ENCODE results near the gene GTF2H1.
"Not testable (repeated sequence)": the region's sequence is repeated elsewhere in the genome, so short reads cannot be mapped to it uniquely, and the experiment has no call there.

Gene GTF2H1

DNA sequence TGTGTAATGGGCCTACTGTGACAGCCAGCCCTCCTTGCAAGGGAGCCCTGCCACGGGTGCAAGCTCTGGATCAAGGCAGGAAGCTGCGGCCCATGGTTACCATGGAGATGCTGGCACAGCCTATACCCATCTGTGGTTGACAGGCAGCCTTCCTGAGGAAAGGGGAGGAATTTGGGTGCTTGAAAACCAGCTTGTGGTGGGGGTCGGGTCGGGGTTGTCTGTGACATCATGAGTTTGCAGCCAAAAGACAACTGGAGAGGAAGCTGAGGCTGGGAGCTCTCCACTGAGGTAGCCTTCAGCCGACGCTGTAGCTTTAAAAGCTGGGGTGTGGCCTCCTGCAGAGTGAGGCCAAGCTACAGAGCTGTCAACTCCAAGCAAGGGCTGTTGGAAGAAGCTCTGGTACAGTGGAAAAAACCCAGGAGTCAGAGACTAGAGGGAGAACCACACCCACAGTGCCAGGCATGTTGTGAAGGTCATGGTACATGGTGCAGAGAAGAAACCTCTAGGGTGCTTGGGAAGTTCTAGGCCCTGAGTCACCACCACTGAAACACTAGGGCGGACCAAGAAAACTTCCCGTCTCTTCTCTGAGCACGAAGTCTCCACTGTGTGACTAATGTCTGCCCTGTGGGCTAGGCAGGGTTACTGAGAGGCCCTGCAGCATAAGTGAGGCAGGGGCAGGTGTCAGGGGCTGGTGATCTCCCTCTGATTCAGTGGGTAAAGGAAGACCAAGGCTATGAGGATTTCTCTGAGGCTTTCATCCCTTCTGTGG is 61.2 kb downstream of the GTF2H1 start:
- peak; percentile 70 for DNase-seq

DNA sequence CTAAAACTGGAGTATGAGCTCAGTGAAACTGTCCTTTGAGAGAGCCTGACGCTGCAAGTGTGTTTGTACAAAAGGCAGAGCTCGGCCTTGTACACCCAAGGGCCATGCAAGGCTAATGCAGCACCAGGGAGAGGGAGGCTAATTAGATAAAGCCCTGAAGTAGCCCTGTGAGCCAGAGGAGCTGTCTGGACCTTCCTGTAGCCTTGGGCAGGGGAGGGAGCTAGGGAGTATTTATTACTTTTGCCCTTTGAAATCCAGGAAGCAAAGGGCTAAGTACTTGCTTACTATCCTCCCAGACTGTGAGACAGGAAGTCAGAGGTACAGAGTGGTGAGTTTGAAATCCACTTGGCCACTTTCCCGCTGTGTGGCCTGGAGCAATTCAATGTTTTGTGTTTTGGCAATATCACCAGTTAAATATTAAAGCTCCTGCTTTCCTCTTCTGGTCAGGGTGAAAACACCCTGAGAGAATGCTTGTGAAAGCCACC is 61.8 kb downstream of the GTF2H1 start:
- DNase-seq: peak; percentile 53

DNA sequence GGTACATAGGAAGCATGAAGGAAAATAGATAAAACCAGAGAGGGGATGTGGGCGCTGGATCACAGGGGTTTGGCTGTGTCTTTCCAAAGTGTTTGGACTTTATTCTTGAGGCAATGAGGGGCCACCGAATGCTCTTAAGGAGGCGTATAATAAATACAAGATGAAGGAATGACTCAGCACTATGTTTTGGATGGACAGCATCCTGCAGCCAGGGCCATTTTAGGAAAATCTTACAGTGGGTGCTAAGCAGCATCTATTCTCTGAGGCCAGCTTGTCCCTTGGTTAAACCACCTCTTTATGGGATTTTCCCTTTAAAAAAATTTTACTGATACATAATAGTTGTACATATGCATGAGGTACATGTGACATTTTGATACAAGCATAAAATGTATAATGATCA is 67.7 kb downstream of the GTF2H1 start:
- DNase-seq: no peak

DNA sequence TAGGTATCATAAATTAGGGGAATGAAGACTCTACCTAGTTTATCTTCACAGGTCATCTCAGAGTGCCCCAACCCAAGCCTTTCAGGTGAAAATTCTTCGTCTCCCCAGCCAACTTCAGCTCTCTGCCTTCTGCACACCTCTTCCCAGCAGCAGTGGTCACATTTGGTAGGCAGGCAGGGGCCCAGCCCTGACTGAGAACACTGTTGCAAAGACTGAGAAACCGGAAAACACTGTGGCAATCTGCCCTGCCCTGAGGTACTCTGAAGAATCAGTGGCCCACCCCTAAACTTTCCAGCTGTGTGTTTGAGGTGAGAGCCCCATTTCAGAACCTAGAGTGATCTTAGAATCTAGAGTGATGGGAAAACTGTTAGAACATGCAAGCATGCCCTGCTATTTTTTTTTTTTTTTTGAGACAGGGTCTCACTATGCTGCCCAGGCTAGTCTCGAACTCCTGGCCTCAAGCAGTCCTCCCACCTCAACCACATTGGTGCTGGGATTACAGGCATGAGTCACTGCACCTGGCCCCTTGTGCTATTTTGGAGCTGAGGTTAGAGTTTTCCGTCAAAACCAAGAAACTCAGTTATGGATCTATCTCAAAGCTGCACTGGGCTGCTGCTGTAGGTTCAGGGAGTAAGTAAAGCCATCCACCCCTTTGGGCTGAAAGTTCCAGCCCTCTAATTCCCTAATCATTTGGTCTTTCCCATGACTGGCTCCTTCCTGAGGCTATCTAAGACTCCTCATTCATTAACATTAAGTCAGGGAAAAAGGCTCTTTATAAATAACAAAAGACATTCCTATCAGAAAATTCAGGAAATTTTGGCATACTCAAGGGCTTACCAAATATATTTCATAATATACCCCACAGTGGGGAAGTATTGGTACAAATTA is 70.3 kb downstream of the GTF2H1 start:
- DNase-seq: no peak

DNA sequence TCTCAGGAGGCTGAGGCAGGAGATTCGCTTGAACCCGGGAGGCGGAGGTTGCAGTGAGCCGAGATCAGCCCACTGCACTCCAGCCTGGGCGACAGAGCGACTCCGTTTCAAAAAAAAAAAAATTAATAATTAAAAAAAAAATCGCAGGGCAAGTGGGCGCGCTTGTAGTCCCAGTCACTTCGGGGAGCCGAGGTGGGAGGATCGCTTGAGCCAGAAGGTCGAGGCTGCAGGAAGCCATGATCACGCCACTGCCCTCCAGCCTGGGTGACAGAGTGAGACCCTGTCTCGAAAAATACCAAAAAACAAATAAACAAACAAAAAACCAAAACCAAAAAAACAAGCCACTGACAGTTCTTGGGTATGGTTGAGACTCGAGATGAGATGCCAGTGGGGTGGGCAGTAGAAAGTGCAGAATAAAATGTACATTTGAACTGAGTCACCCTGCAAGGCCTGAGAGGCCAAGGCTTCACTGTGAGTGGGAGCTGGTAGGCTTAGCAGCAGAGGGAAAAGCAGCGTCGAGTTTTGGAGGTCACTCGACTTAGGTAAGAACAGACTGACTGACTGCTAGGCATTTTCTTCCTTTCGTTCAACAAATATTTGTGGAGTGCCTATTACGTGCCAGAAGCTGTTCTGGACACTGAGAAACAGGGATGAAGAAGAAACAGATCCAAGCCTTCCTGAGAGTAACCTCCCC is 71.4 kb downstream of the GTF2H1 start:
- DNase-seq: no peak

DNA sequence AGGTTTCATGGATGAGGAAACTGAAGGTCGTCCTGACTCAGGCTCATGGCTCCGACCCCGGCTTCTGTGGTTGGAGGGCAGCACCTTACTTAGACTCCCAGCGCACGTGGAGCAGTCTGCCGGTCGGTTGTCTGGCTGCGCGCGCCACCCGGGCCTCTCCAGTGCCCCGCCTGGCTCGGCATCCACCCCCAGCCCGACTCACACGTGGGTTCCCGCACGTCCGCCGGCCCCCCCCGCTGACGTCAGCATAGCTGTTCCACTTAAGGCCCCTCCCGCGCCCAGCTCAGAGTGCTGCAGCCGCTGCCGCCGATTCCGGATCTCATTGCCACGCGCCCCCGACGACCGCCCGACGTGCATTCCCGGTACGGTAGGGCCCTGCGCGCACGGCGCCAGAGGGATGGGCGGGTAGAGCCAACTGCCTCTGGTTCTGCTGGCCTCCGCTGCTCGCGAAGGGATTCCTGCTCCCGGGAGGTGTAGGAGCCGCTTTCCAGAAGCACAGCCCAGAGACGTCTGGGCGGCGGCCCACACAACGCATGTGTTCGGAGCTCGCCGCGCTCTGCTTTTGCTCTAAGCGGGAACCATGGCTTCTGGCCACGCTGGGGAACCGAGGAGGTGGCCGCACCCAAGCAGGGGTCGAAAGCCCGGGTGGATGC is 72.0 kb downstream of the GTF2H1 start, which contains the start of gene LDHA:
Gene LDHA (plus strand): TSS at position 289 of the 653 bp plus-strand sequence. CDS start 2,280 bp downstream, outside the sequence.
- DNase-seq: peak; percentile 98

DNA sequence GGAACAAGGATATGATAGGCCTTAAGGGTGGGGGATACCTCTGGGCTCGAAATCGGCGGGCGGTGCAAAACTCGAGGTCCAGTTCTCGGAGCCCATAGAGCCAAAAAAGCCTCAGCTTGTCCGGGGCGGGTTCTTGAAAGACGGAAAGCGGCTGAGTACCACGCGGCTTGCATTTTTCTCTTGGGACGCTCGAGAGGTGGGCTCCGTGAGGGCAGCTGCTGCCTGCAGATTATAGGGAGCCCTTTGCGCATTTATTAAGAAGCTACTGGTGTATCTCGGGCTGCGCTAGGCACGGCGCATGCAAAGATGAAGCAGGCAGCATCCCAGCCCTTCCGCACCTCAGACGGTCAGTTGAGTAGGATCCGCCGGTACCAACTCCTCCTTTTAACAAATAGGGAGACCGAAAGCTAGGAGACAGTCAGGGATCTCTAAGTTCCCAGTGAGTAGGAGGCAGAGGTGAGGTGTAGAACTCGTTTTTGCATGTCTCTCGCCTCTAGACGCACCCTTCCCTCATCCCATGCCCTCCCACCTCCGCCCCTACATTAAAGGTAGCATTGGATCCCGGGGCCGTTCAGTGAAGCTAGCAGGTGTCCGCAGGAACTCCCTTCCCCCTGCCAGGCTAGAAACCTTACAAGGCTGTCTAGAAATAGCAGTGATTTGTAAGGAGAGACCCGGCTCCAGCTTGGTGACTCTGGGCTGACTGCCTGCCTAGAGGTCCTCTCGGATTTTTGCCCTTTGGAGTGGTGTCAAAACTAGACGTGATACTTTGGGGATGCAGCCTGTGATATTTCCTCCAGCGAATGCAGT is 72.8 kb downstream of the GTF2H1 start:
- no peak for DNase-seq

DNA sequence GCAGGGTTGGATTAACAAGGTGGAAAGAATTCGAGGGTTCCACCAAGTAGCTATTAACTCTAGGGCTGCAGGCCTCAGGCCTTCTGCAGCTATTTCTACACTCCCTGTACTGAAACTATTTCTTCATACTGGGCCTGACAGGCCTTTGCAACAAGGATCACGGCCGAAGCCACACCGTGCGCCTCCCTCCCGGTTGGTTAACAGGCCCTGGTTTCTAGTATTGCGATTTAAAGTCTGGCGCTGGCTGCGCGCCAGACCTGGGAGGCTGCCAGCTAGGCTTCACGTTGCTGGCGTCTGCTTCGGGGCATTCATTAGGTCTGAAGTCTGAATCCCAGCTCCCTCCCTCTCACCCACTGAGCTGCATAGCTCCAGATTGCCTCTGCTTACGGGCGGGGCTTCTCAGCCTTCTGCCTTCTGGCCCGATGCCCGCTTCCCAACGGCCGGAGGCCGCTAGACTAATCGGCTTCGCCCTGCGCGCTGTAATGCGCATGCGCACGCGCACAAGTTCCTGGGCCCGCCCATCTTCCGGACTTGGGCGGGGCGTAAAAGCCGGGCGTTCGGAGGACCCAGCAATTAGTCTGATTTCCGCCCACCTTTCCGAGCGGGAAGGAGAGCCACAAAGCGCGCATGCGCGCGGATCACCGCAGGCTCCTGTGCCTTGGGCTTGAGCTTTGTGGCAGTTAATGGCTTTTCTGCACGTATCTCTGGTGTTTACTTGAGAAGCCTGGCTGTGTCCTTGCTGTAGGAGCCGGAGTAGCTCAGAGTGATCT is 73.6 kb downstream of the GTF2H1 start:
- peak; percentile 99 for DNase-seq

DNA sequence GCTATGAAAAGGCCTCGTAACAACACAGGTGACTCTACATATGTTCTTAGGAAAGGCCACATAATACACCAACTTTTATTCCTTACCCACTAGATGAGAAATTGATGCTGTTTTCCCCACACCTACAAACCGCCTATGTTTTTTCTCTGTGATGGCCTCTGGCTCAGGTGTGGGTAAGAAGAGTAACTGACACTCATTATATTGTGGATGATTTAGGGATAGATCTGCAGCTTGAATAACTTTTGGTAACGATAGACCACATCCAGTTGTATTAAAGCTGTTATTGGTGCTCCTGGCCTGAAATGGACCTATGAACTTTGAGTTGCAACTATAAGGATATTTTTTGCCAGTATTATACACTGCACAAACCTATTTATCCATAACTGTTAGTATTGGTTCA is 75.6 kb downstream of the GTF2H1 start:
- no peak for DNase-seq

DNA sequence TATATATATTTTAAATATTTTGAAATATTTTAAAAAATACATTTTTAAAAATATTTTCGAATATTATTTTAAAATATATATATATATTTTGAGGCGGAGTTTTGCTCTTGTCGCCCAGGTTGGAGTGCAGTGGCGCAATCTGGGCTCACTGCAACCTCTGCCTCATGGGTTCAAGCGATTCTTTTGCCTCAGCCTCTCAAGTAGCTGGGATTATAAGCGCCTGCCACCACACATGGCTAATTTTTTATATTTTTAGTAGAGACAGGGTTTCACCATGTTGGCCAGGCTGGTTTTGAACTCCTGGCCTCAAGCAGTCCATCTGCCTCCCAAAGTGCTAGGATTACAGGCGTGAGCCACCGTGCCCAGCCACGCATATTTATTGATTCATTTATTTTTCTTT is 78.7 kb downstream of the GTF2H1 start:
- not testable (repeated sequence) for DNase-seq

DNA sequence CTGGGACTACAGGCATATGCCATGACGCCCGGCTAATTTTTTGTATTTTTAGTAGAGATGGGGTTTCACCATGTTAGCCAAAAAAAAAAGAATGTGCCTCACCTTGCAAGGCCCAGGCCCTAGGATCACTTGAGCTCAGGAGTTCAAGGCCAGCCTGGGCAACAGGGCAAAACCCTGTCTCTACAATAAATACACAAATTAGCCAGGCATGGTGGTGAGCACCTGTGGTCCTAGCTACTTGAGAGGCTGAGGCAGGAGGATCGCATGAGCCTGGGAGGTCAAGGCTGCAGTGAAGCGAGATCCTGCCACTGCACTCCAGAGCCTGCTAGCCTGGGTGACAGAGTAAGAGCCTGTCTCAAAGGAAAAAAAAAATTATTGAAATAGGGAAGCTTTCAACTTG is 81.7 kb downstream of the GTF2H1 start:
- no peak for DNase-seq

DNA sequence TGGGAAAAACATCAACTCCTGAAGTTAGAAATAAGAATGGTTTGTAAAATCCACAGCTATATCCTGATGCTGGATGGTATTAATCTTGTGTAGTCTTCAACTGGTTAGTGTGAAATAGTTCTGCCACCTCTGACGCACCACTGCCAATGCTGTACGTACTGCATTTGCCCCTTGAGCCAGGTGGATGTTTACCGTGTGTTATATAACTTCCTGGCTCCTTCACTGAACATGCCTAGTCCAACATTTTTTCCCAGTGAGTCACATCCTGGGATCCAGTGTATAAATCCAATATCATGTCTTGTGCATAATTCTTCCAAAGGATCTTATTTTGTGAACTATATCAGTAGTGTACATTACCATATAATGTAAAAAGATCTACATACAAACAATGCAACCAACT is 85.0 kb downstream of the GTF2H1 start:
- DNase-seq: not testable (repeated sequence)

DNA sequence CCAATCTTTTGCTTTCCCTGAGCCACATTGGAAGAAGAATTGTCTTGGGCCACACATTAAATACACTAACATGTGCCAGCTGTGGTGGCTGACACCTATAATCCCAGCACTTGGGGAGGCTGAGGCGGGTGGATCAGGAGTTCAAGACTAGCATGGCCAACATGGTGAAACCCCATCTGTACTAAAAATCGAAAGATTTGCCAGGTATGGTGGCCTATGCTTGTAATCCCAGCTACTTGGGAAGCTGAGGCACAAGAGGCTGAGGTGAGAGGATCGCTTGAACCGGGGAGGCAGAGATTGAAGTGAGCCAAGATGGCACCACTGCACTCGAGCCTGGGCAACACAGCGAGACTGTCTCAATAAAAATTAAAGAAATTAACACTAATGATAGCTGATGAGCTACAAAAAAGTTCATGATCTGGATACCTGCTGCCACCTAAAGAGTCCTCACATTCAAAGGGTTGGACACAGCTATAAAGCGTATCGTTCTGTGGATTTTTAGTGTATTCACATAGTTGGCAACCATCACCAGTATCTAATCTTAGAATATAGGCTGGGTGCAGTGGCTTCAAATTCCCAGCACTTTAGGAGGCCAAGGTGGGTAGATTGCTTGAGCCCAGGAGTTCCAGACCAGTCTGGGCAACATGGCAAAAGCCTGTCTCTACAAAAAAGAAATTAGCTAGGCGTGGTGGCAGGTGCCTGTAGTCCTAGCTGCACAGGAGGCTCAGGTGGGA is 86.4 kb downstream of the GTF2H1 start:
- no peak for DNase-seq

DNA sequence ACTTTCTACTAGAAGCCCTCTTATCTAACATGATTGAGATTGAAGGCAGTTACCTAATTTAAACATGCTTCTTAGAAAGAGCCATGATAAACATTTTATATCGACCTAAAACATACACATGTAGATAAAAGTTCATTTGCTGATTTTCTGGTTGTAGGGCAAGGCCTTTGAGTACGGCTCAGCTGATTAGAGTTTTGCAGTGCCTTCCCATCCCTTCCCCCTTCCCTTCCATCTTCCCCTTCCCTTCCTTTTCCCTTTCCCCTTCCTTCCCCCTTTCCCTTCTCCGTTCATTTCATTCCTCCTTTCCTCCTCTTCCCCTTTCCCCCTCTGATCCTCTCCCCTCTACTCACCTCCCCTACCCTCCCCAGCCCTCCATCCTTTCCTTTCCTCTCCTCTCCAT is 94.1 kb downstream of the GTF2H1 start:
- DNase-seq: no peak

Measured in right hindlimb (tissue), 1 donor.